CD4-positive, alpha-beta T cell treated with Interleukin-1 beta for 1 hour (primary cell): ENCODE data around the gene LAPTM5.

Source experiments
- DNase-seq, 2 donors: peaks; one replicate each; pipeline ENCODE4 v3.0.0-alpha.2; 2020 to 2022

The LAPTM5 gene

DNA sequence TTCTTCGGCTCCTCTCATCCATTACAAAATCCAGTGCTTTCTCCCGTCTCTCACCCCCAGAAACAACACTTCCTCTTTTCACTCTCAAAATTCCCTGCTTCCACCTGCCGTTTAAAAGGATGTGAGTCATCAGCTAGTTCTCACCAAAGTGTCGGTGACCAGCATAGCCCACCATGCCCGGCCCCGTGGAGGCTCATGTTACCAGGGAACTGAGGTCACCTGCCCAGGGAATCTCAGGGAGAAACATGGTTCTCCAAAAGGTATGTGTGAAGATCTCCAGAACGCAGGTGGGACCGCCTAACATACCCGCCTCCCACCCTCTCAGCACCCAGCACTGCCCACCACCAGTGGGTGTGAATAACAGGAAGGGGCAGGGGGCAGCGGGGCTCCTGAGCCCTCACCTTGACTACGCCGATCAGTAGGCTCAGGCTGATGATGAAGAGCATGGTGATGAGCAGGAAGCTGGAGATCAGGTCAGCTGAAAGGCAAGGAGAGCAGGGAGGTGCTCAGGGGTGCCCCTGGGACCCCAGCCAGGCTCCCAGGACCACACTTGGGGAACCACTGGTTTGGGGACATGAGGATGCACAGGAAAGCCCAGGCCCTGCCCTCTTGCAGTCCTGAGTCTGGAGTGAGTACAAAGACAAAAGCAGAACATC, 16.2 kb downstream of the LAPTM5 start:
- DNase-seq = no peak

DNA sequence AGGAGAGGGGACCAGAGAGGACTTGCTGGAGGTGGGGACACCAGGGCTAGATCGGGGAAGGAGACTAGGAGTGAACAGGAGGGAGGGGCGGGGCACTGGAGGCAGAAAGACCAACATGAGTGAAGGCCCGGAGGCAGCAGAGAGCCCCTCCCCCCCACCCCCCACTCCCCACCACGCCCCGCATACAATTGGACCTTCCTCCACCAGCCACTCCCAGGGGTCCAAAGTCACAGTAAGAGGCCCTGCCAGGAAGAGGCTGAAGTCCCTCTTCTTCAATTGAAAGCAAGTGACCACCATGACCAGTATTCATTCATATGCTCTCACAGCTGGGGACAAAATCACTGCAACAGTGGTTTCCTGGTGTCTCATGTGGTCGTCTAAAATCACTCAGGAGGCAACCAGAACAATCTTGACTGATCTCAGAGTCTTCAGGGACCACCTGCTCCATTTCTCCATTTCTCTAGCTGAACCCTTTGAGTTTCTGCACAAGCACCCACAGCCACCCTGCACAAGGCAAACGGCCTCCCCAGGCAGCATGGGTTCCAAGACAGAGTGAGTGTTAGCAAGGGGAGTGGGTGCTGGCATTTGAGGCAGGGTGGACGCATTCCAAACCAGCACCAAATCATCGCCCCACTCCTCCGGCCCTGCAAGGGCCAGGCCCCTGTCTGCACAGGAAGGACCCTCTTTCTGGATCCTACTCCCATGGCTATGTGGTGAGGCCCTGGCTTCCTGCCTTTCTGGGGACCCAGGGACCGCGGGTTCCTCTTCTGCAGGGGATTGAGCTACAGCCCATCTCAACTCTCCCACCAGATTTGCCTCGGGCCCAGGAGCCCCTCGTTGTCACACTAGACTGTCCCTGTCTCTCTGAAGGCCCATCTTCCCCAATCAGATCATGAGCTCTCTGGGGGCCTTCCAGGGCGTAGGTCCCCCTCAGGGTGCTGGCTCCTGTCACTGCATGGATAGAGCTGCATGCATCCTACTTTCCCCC, 17.0 kb downstream of the LAPTM5 start:
- DNase-seq = no peak

DNA sequence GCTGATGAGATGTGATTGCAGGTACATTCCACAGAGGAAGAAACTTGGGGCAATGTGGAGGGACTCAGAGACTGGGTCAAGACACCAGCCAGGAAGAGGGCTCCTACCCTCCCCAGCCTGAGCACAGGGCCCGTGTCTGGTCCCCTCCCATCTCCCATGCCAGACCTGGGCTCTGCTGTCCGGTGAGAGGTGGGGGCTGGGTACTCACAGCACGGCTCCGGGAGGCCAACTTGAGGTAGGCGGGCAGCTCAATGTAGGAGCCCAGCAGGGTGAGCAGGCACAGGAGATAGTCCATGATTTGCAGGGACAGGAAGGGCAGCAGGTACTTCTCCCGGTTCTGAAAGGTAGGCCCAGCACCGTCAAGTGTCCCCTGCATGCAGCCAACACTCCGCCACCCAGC, 18.0 kb downstream of the LAPTM5 start:
- no peak for DNase-seq

DNA sequence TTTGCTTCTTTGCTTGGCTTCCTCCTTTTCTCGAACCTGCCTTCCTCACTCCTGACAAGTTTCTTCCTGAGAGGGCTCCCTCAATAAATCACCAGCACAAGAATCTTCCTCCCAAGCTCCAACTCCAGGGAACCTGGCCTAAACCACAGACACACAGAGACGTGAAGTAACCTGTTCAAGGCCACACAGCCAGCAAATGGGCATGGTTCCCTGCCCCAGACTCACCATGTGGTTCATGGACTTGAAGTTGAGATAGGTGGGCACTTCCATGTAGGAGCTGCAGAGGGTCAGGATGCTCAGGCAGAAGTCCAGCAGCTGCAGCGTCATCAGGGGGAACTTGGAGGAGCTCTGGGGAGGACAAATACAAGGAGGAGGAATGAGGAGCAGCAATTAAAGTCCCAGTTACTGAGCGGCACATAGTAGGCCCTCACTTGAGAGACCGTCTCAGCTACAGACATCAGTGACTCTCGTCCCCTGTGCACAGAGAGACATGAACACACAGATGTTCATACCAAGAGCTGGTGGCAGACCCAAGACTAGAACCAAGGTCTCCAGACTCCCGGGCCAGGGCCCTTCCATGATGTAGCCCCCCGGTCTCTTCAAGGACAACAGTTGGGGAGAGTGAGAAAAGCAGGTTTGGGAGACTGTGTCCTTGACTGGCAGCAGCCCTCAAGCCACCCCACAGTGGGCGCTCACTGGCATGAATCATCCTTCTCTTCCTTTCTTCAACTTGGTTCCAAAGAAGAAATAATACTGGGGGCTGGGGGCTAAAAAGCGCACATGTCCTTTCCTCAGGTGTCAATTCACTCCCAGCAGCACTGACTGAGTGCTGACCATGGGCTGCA, 18.6 kb downstream of the LAPTM5 start:
- DNase-seq = no peak

DNA sequence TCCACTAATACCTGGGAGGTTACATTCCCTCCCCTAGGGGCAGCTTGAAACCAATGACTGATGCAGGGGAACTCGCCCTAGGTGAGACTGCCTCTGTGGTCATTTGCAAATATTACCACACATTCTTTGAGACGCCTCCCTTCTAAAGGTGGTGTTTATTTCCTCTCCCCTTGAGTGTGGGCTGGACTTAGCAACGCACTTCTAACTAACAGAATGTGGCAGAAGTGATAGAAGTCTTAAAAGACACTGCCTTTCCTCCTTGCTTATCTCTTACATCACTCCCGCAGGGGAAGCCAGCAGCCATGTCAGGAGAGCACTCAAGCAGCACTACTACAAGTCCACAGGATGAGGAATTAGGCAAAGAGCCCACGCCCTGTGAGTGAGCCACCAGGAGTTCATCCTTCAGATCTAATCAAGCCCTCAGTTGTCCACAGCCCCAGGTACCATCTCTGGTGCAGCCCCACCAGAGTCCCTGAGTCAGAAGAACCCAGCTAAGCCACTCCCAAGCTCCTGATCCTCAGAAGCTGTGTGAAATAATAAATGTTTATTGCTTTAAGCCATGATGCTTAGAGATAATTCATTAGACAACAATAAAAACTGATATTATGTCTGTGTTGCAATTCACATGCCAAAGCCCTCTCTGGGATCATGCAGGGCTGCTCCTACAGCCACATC, 19.4 kb downstream of the LAPTM5 start:
- no peak for DNase-seq

DNA sequence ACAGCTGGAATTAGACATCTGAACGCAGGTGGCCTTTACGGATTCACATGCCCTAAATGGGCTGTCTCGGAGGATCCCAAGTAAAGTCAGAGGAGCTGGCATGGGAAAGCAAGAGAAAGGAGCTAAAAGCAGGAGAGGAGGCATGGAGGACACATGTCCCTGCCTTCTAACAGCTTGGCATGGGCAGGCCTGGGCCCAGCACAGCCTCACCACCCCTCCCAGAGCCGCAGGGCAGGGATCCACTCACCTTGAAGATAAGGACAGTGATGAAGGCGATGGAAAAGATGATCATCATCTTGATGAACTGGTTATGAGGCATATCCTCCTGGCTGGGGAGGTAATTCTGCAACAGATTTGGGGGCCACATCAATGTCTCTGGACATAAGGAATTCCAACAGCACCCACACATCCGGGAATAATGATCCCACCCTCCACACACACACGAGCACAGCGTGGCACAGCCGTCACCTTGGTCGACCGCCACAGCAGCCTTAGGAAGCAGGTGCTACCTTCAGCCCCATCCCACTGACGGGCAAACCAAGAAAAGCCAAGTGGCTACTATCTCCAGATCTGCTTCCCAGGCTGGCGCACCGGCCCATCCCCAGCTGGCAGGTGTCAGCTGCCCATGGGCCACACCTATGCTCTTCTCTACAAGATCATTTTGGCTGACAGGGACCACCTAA, 20.1 kb downstream of the LAPTM5 start:
- no peak for DNase-seq

GRCh38 chr1:30735668-30736498, 21.7 kb downstream of the LAPTM5 start:
- no peak for DNase-seq

GRCh38 chr1:30735124-30735523, 22.4 kb downstream of the LAPTM5 start:
- no peak for DNase-seq

GRCh38 chr1:30734580-30734979, 23.0 kb downstream of the LAPTM5 start:
- no peak for DNase-seq

DNA sequence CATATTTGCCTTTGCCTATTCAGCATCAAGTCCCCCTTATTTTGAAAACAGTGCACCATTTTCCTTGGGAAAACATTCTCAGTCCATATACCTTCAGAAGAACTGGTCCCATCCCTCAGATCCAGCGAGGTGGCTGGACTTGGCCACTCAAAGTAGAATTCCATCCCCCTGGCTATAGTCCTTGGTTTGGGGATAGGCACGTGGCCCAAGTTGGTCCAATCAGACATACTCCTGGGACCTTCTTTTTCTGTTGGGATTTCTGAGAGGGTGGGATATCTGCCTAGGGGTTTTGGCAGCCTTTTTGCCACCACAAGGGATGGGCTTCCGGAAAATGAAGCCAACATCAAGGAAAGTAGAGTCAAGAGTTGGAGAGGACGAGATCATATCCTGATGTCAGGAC, 23.5 kb downstream of the LAPTM5 start:
- no peak for DNase-seq

DNA sequence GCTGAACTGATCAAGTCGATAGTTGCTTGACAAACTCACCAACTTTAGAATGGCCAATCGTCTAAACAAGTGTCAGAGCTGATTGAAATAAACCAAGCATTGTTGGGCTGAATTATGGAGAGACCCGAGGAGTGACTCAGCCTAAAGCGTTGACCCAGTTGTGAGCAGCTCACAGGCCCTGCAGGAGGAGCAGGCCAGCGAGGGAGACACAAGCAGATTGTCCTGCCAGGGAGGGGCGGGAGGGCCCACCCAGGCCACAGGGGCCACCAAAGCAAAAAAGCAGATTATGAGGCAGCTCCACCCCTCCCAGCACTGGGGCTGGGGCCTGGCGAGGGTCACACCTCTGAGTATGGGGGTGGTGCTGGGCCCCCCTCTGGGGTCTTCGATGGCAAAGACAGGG, 24.1 kb downstream of the LAPTM5 start:
- no peak for DNase-seq

GRCh38 chr1:30732277-30732996, 25.1 kb downstream of the LAPTM5 start:
- peak in 1 of 2 donors; percentile 40 for DNase-seq

GRCh38 chr1:30731806-30732276, 25.7 kb downstream of the LAPTM5 start:
- DNase-seq = no peak

GRCh38 chr1:30731109-30731805, 26.3 kb downstream of the LAPTM5 start:
- no peak for DNase-seq

- no peak for DNase-seq
These were observed 27.0 kb downstream of the LAPTM5 start for GRCh38 chr1:30730346-30731108.

- DNase-seq = no peak
These were observed 27.7 kb downstream of the LAPTM5 start for GRCh38 chr1:30729901-30730300.

- DNase-seq = no peak
These were observed 28.5 kb downstream of the LAPTM5 start for GRCh38 chr1:30728832-30729638.

DNA sequence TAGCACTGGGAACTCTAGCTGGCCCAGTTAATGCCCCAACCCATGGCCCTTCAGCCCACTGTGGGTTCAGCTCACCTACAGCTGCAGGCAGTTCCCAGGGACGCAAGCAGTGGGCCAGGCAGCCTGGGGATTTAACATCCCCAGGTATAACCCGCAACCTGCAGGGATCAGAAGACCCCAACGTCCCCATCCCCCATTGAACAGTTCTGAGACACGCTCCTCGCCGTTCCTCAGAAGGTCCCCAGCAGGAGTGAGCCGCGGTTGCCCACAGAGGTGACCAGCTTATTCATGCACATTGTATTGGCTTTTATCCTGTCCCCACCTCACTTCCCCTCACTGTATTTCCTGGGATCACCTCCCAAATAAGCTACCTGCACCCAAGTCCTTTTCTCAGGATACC, 29.2 kb downstream of the LAPTM5 start:
- no peak for DNase-seq
